Spleen (tissue), 11 donors: ENCODE measurements around the gene UBE2K. TPM values are rescaled to one million over a fixed set of nuclear protein-coding genes. Genes with fewer than 3 reads are reported as not detected.
"Not testable (repeated sequence)": the region's sequence is repeated elsewhere in the genome, so short reads cannot be mapped to it uniquely, and the experiment has no call there.

Source experiments
- DNase-seq: peaks from one replicate; pipeline ENCODE4 v3.0.0-alpha.2; 2020
- H3K27ac ChIP-seq, 8 donors: fragments of 200-600 bp; sonication (generic) in 7 of 8; 1 replicate in 4 of 8; 2 replicates in 4 of 8; pipeline versions ENCODE4 v1.5.0 to v1.8.0; 2016 to 2021; ENCODE audit warnings: inconsistent platforms in 4 of 8, mild to moderate bottlenecking in 4 of 8, moderate library complexity in 1 of 8
- H3K27me3 ChIP-seq, 7 donors: fragments of 200-600 bp; sonication (generic) in 6 of 7; replicated peaks in 1 of 7; 1 replicate in 4 of 7; 2 replicates in 3 of 7; pipeline versions ENCODE4 v1.5.0 to v1.8.0; 2016 to 2021; ENCODE audit warnings: inconsistent platforms in 3 of 7, mild to moderate bottlenecking in 1 of 7
- H3K36me3 ChIP-seq, 6 donors: fragments of 200-600 bp; sonication (generic) in 5 of 6; 1 replicate in 4 of 6; 2 replicates in 2 of 6; pipeline versions ENCODE4 v1.5.0 to v1.8.0; 2016 to 2021; ENCODE audit warnings: inconsistent platforms in 2 of 6
- H3K4me1 ChIP-seq, 6 donors: fragments of 200-600 bp; sonication (generic) in 5 of 6; 1 replicate in 3 of 6; 2 replicates in 3 of 6; pipeline versions ENCODE4 v1.5.0 to v1.8.0; 2016 to 2021; ENCODE audit warnings: inconsistent platforms in 3 of 6
- H3K4me3 ChIP-seq, 8 donors: fragments of 200-600 bp; sonication (generic) in 7 of 8; 1 replicate in 4 of 8; 2 replicates in 4 of 8; pipeline versions ENCODE4 v1.5.0 to v1.8.0; 2016 to 2021; ENCODE audit warnings: inconsistent platforms in 4 of 8, mild to moderate bottlenecking in 4 of 8, moderate library complexity in 2 of 8
- H3K9me3 ChIP-seq, 8 donors: fragments of 200-600 bp; sonication (generic) in 7 of 8; 1 replicate in 4 of 8; 2 replicates in 4 of 8; pipeline versions ENCODE4 v1.5.0 to v1.8.0; 2016 to 2021; ENCODE audit warnings: inconsistent platforms in 4 of 8
- CTCF ChIP-seq, 11 experiments: fragments of 200-600 bp in 7 of 11; fragments of 450-650 bp in 4 of 11; sonication (generic) in 4 of 11; IDR thresholded peaks in 8 of 11; conservative IDR thresholded peaks in 3 of 11; 1 replicate in 7 of 11; 2 replicates in 4 of 11; pipeline versions ENCODE4 v1.4.0 to v1.8.0; 2016 to 2021; ENCODE audit warnings: antibody characterized with exemption in 11 of 11, inconsistent platforms in 4 of 11, mild to moderate bottlenecking in 1 of 11
- POLR2A ChIP-seq, 3 donors: fragments of 450-650 bp; IDR thresholded peaks; one replicate each; pipeline ENCODE4 v1.5.1; 2017; ENCODE audit warnings: antibody characterized with exemption in 3 of 3, mild to moderate bottlenecking in 1 of 3
- POLR2AphosphoS5 ChIP-seq, 3 donors: sonication (generic); formaldehyde crosslinking; IDR thresholded peaks; one replicate each; pipeline ENCODE4 v1.5.1; 2017; ENCODE audit warnings: antibody characterized with exemption in 3 of 3
- WGBS, 5 donors: extraction: QIAGEN DNeasy Blood & Tissue Kit in 3 of 5; methylation state at CpG; one replicate each; pipeline versions ENCODE4 v1.1.5 to v1.1.7; 2013 to 2018; 5-methylcytosine and 5-hydroxymethylcytosine counted together
- intact Hi-C: fragments of 100-400 bp; cut with DNase I; formaldehyde crosslinking; loops from one replicate; pipeline ENCODE4 v1.15.0; 2023; ENCODE audit warnings: low total_unique reads
- polyA plus RNA-seq, 3 donors: library from polyadenylated mRNA; stranded (reverse); fragments of 200-250 nt; gene quantifications; one replicate each; pipeline ENCODE4 v1.2.1, GENCODE V29; 2013
- total RNA-seq, 7 donors: library from RNA; depleted of rRNA in 3 of 7; stranded (reverse); fragments of >200 nt in 3 of 7; fragmentation: NEBNext Ultra II Directional in 4 of 7; extraction: Animal tissue kit (Norgen Biotek cat#: 25700) in 4 of 7; gene quantifications; one replicate each; pipeline versions ENCODE4 v1.1.0 to v1.2.1, GENCODE V29; 2016 to 2021
- donor health status: healthy with polysubstance abuse.
- donor health status: DM: no; HTN: no; CAD: no; lungs with moderate emphysema.
- donor health status: DM: no; HTN: no; CAD: no.
- donor health status: Bipolar disorder and iron deficiency.
- donor health status: healthy.
- donor health status: DM: no; HTN: no; CAD: no.
- donor health status: DM: yes; HTN: yes; CAD: no.

The UBE2K gene
- total and polyA plus RNA-seq, 10 donors: 22.7 to 48.8 (median 27.1) TPM

GRCh38 chr4:39662683-39663082 is 35.3 kb upstream of the UBE2K start:
- Histone ChIP-seq H3K4me1 (peaks cover 0 to 9% (median 2%) of the 10 kb centered on the region in 6 donors), H3K27ac (no peak overlapping the region), H3K9me3 (no peaks in the 10 kb centered on the region), H3K27me3 (no peaks in the 10 kb centered on the region), H3K36me3 (no peaks in the 10 kb centered on the region), H3K4me3 (no peak overlapping the region)
- WGBS, 5 donors: 84 to 91% (median 86%) methylated on average over 7 of the region's 7 CpGs
- no peak for TF ChIP-seq POLR2A (IDR thresholded peaks at IDR 0.05)
- TF ChIP-seq CTCF (IDR thresholded peaks at IDR 0.05 in 8 of 11, conservative IDR thresholded peaks at IDR 0.05 in 3 of 11): no peak
- TF ChIP-seq POLR2AphosphoS5 (IDR thresholded peaks at IDR 0.05): no peak
- intact Hi-C loops: no loop called here
- no peak for DNase-seq

GRCh38 chr4:39664828-39665731 is 32.9 kb upstream of the UBE2K start:
- intact Hi-C loops: no loop called here
- no peaks in the 10 kb centered on the region for H3K9me3 ChIP-seq
- WGBS, 5 donors: 71 to 95% (median 87%) methylated on average over 3 of the region's 3 CpGs
- H3K36me3 ChIP-seq: no peaks in the 10 kb centered on the region
- H3K27ac ChIP-seq: no peak overlapping the region
- no peaks in the 10 kb centered on the region for H3K27me3 ChIP-seq
- DNase-seq: no peak
- no peak for TF ChIP-seq CTCF (IDR thresholded peaks at IDR 0.05 in 8 of 11, conservative IDR thresholded peaks at IDR 0.05 in 3 of 11)
- TF ChIP-seq POLR2A (IDR thresholded peaks at IDR 0.05): no peak
- no peak for TF ChIP-seq POLR2AphosphoS5 (IDR thresholded peaks at IDR 0.05)
- no peak overlapping the region for H3K4me3 ChIP-seq
- no peaks in the 10 kb centered on the region for H3K4me1 ChIP-seq

GRCh38 chr4:39667706-39668105 is 30.2 kb upstream of the UBE2K start:
- TF ChIP-seq CTCF (IDR thresholded peaks at IDR 0.05 in 8 of 11, conservative IDR thresholded peaks at IDR 0.05 in 3 of 11) (no peak), POLR2A (IDR thresholded peaks at IDR 0.05) (no peak), POLR2AphosphoS5 (IDR thresholded peaks at IDR 0.05) (no peak)
- H3K27me3 ChIP-seq: no peaks in the 10 kb centered on the region
- H3K4me3 ChIP-seq: no peak overlapping the region
- no peaks in the 10 kb centered on the region for H3K4me1 ChIP-seq
- H3K36me3 ChIP-seq: no peaks in the 10 kb centered on the region
- intact Hi-C loops: no loop called here
- no peak for DNase-seq
- 49 to 76% (median 55%) methylated on average over 1 of the region's 1 CpG for WGBS, 5 donors
- no peak overlapping the region for H3K27ac ChIP-seq
- peaks cover 0 to 4% (median 0%) of the 10 kb centered on the region in 8 donors for H3K9me3 ChIP-seq

GRCh38 chr4:39668887-39669286 is 29.0 kb upstream of the UBE2K start:
- 70 to 90% (median 72%) methylated on average over 2 of the region's 2 CpGs for WGBS, 5 donors
- Histone ChIP-seq H3K36me3 (no peaks in the 10 kb centered on the region), H3K4me3 (no peak overlapping the region), H3K9me3 (peaks cover 0 to 4% (median 0%) of the 10 kb centered on the region in 8 donors), H3K4me1 (no peaks in the 10 kb centered on the region), H3K27me3 (no peaks in the 10 kb centered on the region), H3K27ac (no peak overlapping the region)
- intact Hi-C loops: no loop called here
- DNase-seq: no peak
- TF ChIP-seq POLR2AphosphoS5 (IDR thresholded peaks at IDR 0.05): no peak
- no peak for TF ChIP-seq POLR2A (IDR thresholded peaks at IDR 0.05)
- no peak for TF ChIP-seq CTCF (IDR thresholded peaks at IDR 0.05 in 8 of 11, conservative IDR thresholded peaks at IDR 0.05 in 3 of 11)

GRCh38 chr4:39670296-39670695 is 27.6 kb upstream of the UBE2K start:
- H3K27ac ChIP-seq, H3K4me1 ChIP-seq, H3K27me3 ChIP-seq, H3K4me3 ChIP-seq, H3K9me3 ChIP-seq, DNase-seq, intact Hi-C loops, H3K36me3 ChIP-seq: not testable (repeated sequence)
- WGBS, 5 donors: 92 to 100% (median 100%) methylated on average over 1 of the region's 1 CpG; no CpG with 5 or more reads in 1 of the 5 donors

GRCh38 chr4:39675681-39676080 is 22.3 kb upstream of the UBE2K start:
- H3K4me1 ChIP-seq, H3K4me3 ChIP-seq, H3K36me3 ChIP-seq, H3K27me3 ChIP-seq, DNase-seq, H3K9me3 ChIP-seq, intact Hi-C loops, H3K27ac ChIP-seq: not testable (repeated sequence)
- 93 to 97% (median 96%) methylated on average over 10 of the region's 10 CpGs for WGBS, 5 donors
